HCT116 (cell line): ENCODE data around the gene FAM199X. TPM values are rescaled to one million over a fixed set of nuclear protein-coding genes. Genes with fewer than 3 reads are reported as not detected.

Experiments used
- ATAC-seq: fragments of 200-7000 bp; cut with Tn5 transposase; 2 replicates; pipeline ENCODE4 v1.9.1; 2020; ENCODE audit warnings: mild to moderate bottlenecking, moderate library complexity
- BruUV-seq: library from RNA; stranded (reverse); fragments of 400-500 nt; replicated peaks from 2 replicates; lab custom pipeline; 2021; lab: Mats Ljungman, UMichigan
- CTCF ChIA-PET: fragments of 300-600 bp; sonication (Branson Sonifier 250); formaldehyde crosslinking; loops from one replicate; lab custom pipeline; 2021; ENCODE audit warnings: antibody characterized with exemption; lab: Charles Lee
- POLR2A ChIA-PET: fragments of 300-600, 350-600 bp; sonication (Branson Sonifier 250); formaldehyde crosslinking; loops from one replicate; lab custom pipeline; 2021; ENCODE audit warnings: antibody characterized with exemption; lab: Charles Lee
- RAD21 ChIA-PET, 2 experiments: fragments of 300-600 bp; sonication (Branson Sonifier 250); formaldehyde crosslinking; loops; one replicate each; lab custom pipeline; 2023; ENCODE audit warnings: low total read pairs in 2 of 2; ENCODE audit not compliant: uncharacterized antibody in 2 of 2, unreplicated experiment in 2 of 2, low non-redundant PET in 1 of 2; lab: Charles Lee
- DNase-seq: peaks from one replicate; pipeline ENCODE4 v3.0.0-alpha.2; 2010; ENCODE audit warnings: low read depth, low spot score
- H2AFZ ChIP-seq: fragments of 200-600 bp; shearing (Covaris generic), sonication (generic); 2 replicates; pipeline ENCODE4 v1.6.1; 2017; ENCODE audit warnings: low read depth, mixed run types, mixed read lengths, antibody characterized with exemption, low read length; ENCODE audit not compliant: poor library complexity, severe bottlenecking
- H3K27ac ChIP-seq: 2 replicates; pipeline ENCODE4 v1.5.1; 2012; ENCODE audit warnings: low read depth, low read length
- H3K27me3 ChIP-seq: fragments of 200-600 bp; sonication (generic); 2 replicates; pipeline ENCODE4 v1.6.1; 2016; ENCODE audit warnings: mixed run types, low read length, mixed read lengths; ENCODE audit not compliant: insufficient read depth
- H3K36me3 ChIP-seq, 2 experiments: fragments of 200-500 bp in 1 of 2; fragments of 200-600 bp in 1 of 2; sonication (Bioruptor generic) in 1 of 2; sonication (generic) in 1 of 2; 2 replicates each; pipeline versions ENCODE4 v1.5.1 to v1.6.1; 2014 to 2016; ENCODE audit warnings: low read length in 2 of 2, inconsistent platforms in 1 of 2, mixed read lengths in 1 of 2, mixed run types in 1 of 2; ENCODE audit not compliant: insufficient read depth in 2 of 2, control insufficient read depth in 1 of 2
- H3K4me1 ChIP-seq, 2 experiments: fragments of 200-600 bp in 1 of 2; sonication (generic) in 1 of 2; 2 replicates each; pipeline versions ENCODE4 v1.5.1 to v1.6.1; 2012 to 2017; ENCODE audit warnings: low read length in 2 of 2, inconsistent platforms in 1 of 2, mild to moderate bottlenecking in 1 of 2, mixed read lengths in 1 of 2, mixed run types in 1 of 2, moderate library complexity in 1 of 2; ENCODE audit not compliant: insufficient read depth in 2 of 2, control insufficient read depth in 1 of 2
- H3K4me2 ChIP-seq: fragments of 200-600 bp; sonication (generic); 2 replicates; pipeline ENCODE4 v1.6.1; 2017; ENCODE audit warnings: mixed run types, low read length, mixed read lengths
- H3K4me3 ChIP-seq, 2 experiments: fragments of 200-600 bp in 1 of 2; sonication (generic) in 1 of 2; replicated peaks in 1 of 2; 2 replicates each; pipeline ENCODE4 v1.5.1; 2011 to 2016; ENCODE audit warnings: low read length in 2 of 2, control low read depth in 1 of 2, low read depth in 1 of 2, mild to moderate bottlenecking in 1 of 2, mixed read lengths in 1 of 2, mixed run types in 1 of 2
- H3K79me2 ChIP-seq: fragments of 200-600 bp; sonication (generic); 2 replicates; pipeline ENCODE4 v1.6.1; 2017; ENCODE audit warnings: mild to moderate bottlenecking, mixed run types, low read length, moderate library complexity, mixed read lengths; ENCODE audit not compliant: insufficient read depth
- H3K9ac ChIP-seq: fragments of 200-600 bp; sonication (generic); 2 replicates; pipeline ENCODE4 v1.6.1; 2016; ENCODE audit warnings: low read length, mixed read lengths
- H3K9me2 ChIP-seq: fragments of 200-600 bp; sonication (generic), shearing (Covaris generic); 2 replicates; pipeline ENCODE4 v1.6.1; 2017; ENCODE audit warnings: mixed run types, mild to moderate bottlenecking, moderate library complexity; ENCODE audit not compliant: insufficient read depth
- H3K9me3 ChIP-seq, 2 experiments: fragments of 200-500 bp in 1 of 2; fragments of 200-600 bp in 1 of 2; sonication (Bioruptor generic) in 1 of 2; sonication (generic) in 1 of 2; 2 replicates each; pipeline ENCODE4 v1.6.1; 2014 to 2017; ENCODE audit warnings: low read length in 2 of 2, mixed read lengths in 2 of 2, inconsistent platforms in 1 of 2, low read depth in 1 of 2, mild to moderate bottlenecking in 1 of 2, mixed run types in 1 of 2, moderate library complexity in 1 of 2; ENCODE audit not compliant: control insufficient read depth in 1 of 2, insufficient read depth in 1 of 2
- H4K20me1 ChIP-seq: fragments of 200-600 bp; sonication (generic), shearing (Covaris generic); 2 replicates; pipeline ENCODE4 v1.6.1; 2017; ENCODE audit warnings: mixed run types, mild to moderate bottlenecking, moderate library complexity; ENCODE audit not compliant: insufficient read depth
- CBX3 ChIP-seq: IDR thresholded peaks from 2 replicates; pipeline ENCODE4 v1.6.1; 2012; ENCODE audit warnings: low read depth
- EGR1 ChIP-seq: IDR thresholded peaks from 2 replicates; pipeline ENCODE4 v1.6.1; 2012; ENCODE audit warnings: low read depth
- ELF1 ChIP-seq: IDR thresholded peaks from 2 replicates; pipeline ENCODE4 v1.6.1; 2012; ENCODE audit warnings: low read depth, borderline replicate concordance
- EZH2phosphoT487 ChIP-seq: fragments of 200-600 bp; IDR thresholded peaks from 2 replicates; pipeline ENCODE4 v1.6.1; 2018; ENCODE audit warnings: antibody characterized with exemption, borderline replicate concordance
- FOSL1 ChIP-seq: IDR thresholded peaks from 2 replicates; pipeline ENCODE4 v1.6.1; 2012; ENCODE audit warnings: low read depth
- POLR2AphosphoS5 ChIP-seq: IDR thresholded peaks from 2 replicates; pipeline ENCODE4 v1.6.1; 2011; ENCODE audit warnings: mild to moderate bottlenecking, low read depth, low read length, moderate library complexity
- RAD21 ChIP-seq: IDR thresholded peaks from 2 replicates; pipeline ENCODE4 v1.6.1; 2012; ENCODE audit warnings: low read depth, mild to moderate bottlenecking
- SIN3A ChIP-seq: IDR thresholded peaks from 2 replicates; pipeline ENCODE4 v1.6.1; 2012; ENCODE audit warnings: low read depth
- SRF ChIP-seq: IDR thresholded peaks from 2 replicates; pipeline ENCODE4 v1.6.1; 2012; ENCODE audit warnings: low read depth
- TCF7L2 ChIP-seq: IDR thresholded peaks from 2 replicates; pipeline ENCODE4 v1.7.0; 2011; ENCODE audit warnings: borderline replicate concordance, inconsistent platforms; ENCODE audit not compliant: insufficient read depth, insufficient read length; ENCODE audit errors: extremely low read depth
- ZNF274 ChIP-seq: fragments of 200-500 bp; sonication (Bioruptor generic); IDR thresholded peaks from 2 replicates; pipeline ENCODE4 v1.6.1; 2014; ENCODE audit warnings: mild to moderate bottlenecking, low read depth, low read length, inconsistent platforms
- intact Hi-C: fragments of 100-400 bp; cut with micrococcal nuclease; formaldehyde crosslinking; loops from 2 replicates; pipeline ENCODE4 v1.10.0; 2022
- total RNA-seq: library from RNA; stranded (reverse); gene quantifications from one replicate; pipeline ENCODE4 v1.2.1, GENCODE V29; 2021; ENCODE audit not compliant: unreplicated experiment
- TF ChIP-seq, protein P1 (sequence below): IDR thresholded peaks from 2 replicates; pipeline ENCODE4 v1.6.1; 2011; ENCODE audit warnings: mild to moderate bottlenecking, low read length, moderate library complexity; ENCODE audit not compliant: insufficient replicate concordance; ENCODE audit errors: extremely low read depth
- TF ChIP-seq, protein P2 (sequence below), 3 experiments: fragments of 200-600 bp in 1 of 3; sonication (generic) in 1 of 3; IDR thresholded peaks in 2 of 3; conservative IDR thresholded peaks in 1 of 3; 2 replicates each; pipeline ENCODE4 v1.5.1; 2012 to 2017; ENCODE audit warnings: low read depth in 2 of 3, low read length in 2 of 3, antibody characterized with exemption in 1 of 3, borderline replicate concordance in 1 of 3, control low read depth in 1 of 3, mild to moderate bottlenecking in 1 of 3, mixed read lengths in 1 of 3, mixed run types in 1 of 3, moderate library complexity in 1 of 3; ENCODE audit not compliant: insufficient read depth in 1 of 3
- TF ChIP-seq, protein P3 (sequence below): IDR thresholded peaks from 2 replicates; pipeline ENCODE4 v1.6.1; 2012
- TF ChIP-seq, protein P4 (sequence below): IDR thresholded peaks from 2 replicates; pipeline ENCODE4 v1.6.1; 2012; ENCODE audit warnings: low read depth

Gene FAM199X
- total RNA-seq, 1 experiment from 2014 or later: 21.1 TPM

DNA sequence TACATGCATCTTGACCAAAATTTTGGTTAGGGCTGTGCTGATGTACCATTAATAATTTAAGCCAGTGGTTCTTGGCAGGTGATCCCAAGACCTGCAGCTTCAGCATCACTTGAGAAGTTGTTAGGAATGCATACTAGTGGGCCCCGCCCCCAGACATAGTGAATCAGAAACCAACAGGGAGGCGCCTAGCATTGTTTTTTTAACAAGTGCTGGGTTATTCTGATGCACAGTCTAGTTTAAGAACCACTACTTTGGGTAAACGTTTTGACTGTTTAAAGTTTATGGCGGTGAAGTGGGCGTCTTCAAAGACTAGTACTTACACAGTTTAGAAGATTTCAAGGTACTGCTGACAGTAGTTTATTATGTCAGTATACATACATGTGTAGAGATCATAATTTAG lies 23.6 kb downstream of the FAM199X start:
- no peaks in the 10 kb centered on the region for H3K9me2 ChIP-seq
- ChIA-PET POLR2A (no interaction called here), RAD21 (no interaction called here), CTCF (no interaction called here)
- intact Hi-C loops: no loop called here
- H3K27me3 ChIP-seq: no peaks in the 10 kb centered on the region
- no peak overlapping the region for H3K27ac ChIP-seq
- no peaks in the 10 kb centered on the region for H3K4me1 ChIP-seq
- H3K9ac ChIP-seq: no peak overlapping the region
- TF ChIP-seq ZNF274 (no peak), TCF7L2 (no peak), FOSL1 (no peak), SRF (no peak), SIN3A (no peak), EGR1 (no peak), CBX3 (no peak), EZH2phosphoT487 (no peak), ELF1 (no peak), RAD21 (no peak), POLR2AphosphoS5 (no peak)
- TF ChIP-seq, protein P1, sequence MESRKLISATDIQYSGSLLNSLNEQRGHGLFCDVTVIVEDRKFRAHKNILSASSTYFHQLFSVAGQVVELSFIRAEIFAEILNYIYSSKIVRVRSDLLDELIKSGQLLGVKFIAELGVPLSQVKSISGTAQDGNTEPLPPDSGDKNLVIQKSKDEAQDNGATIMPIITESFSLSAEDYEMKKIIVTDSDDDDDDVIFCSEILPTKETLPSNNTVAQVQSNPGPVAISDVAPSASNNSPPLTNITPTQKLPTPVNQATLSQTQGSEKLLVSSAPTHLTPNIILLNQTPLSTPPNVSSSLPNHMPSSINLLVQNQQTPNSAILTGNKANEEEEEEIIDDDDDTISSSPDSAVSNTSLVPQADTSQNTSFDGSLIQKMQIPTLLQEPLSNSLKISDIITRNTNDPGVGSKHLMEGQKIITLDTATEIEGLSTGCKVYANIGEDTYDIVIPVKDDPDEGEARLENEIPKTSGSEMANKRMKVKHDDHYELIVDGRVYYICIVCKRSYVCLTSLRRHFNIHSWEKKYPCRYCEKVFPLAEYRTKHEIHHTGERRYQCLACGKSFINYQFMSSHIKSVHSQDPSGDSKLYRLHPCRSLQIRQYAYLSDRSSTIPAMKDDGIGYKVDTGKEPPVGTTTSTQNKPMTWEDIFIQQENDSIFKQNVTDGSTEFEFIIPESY: no peak
- TF ChIP-seq, protein P2, sequence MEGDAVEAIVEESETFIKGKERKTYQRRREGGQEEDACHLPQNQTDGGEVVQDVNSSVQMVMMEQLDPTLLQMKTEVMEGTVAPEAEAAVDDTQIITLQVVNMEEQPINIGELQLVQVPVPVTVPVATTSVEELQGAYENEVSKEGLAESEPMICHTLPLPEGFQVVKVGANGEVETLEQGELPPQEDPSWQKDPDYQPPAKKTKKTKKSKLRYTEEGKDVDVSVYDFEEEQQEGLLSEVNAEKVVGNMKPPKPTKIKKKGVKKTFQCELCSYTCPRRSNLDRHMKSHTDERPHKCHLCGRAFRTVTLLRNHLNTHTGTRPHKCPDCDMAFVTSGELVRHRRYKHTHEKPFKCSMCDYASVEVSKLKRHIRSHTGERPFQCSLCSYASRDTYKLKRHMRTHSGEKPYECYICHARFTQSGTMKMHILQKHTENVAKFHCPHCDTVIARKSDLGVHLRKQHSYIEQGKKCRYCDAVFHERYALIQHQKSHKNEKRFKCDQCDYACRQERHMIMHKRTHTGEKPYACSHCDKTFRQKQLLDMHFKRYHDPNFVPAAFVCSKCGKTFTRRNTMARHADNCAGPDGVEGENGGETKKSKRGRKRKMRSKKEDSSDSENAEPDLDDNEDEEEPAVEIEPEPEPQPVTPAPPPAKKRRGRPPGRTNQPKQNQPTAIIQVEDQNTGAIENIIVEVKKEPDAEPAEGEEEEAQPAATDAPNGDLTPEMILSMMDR (IDR thresholded peaks at IDR 0.05 in 2 of 3, conservative IDR thresholded peaks at IDR 0.05 in 1 of 3; ENCODE audit: borderline replicate concordance in 1 of 3, insufficient read depth in 1 of 3, low read depth in 2 of 3, low read length in 2 of 3): no peak
- TF ChIP-seq, protein P3, sequence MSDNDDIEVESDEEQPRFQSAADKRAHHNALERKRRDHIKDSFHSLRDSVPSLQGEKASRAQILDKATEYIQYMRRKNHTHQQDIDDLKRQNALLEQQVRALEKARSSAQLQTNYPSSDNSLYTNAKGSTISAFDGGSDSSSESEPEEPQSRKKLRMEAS: no peak
- TF ChIP-seq, protein P4, sequence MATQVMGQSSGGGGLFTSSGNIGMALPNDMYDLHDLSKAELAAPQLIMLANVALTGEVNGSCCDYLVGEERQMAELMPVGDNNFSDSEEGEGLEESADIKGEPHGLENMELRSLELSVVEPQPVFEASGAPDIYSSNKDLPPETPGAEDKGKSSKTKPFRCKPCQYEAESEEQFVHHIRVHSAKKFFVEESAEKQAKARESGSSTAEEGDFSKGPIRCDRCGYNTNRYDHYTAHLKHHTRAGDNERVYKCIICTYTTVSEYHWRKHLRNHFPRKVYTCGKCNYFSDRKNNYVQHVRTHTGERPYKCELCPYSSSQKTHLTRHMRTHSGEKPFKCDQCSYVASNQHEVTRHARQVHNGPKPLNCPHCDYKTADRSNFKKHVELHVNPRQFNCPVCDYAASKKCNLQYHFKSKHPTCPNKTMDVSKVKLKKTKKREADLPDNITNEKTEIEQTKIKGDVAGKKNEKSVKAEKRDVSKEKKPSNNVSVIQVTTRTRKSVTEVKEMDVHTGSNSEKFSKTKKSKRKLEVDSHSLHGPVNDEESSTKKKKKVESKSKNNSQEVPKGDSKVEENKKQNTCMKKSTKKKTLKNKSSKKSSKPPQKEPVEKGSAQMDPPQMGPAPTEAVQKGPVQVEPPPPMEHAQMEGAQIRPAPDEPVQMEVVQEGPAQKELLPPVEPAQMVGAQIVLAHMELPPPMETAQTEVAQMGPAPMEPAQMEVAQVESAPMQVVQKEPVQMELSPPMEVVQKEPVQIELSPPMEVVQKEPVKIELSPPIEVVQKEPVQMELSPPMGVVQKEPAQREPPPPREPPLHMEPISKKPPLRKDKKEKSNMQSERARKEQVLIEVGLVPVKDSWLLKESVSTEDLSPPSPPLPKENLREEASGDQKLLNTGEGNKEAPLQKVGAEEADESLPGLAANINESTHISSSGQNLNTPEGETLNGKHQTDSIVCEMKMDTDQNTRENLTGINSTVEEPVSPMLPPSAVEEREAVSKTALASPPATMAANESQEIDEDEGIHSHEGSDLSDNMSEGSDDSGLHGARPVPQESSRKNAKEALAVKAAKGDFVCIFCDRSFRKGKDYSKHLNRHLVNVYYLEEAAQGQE: no peak
- H3K9me3 ChIP-seq: no peaks in the 10 kb centered on the region
- H3K36me3 ChIP-seq: peaks cover 3 to 13% of the 10 kb centered on the region in 2 experiments; a peak in 3 of 4 replicates
- H3K4me2 ChIP-seq: no peak overlapping the region
- DNase-seq (no peak), ATAC-seq (no peak)
- BruUV-seq: TSS peak; percentile 32
- H4K20me1 ChIP-seq: no peaks in the 10 kb centered on the region
- H3K4me3 ChIP-seq: no peak overlapping the region
- H3K79me2 ChIP-seq: no peaks in the 10 kb centered on the region
- no peak overlapping the region for H2AFZ ChIP-seq
